HG02678 (cell line): ENCODE data around the gene PCBP3.
"Not testable (repeated sequence)": the region's sequence is repeated elsewhere in the genome, so short reads cannot be mapped to it uniquely, and the experiment has no call there.

Experiments used
- ATAC-seq: cut with Tn5 transposase; IDR thresholded peaks from one replicate; pipeline ENCODE4 v1.9.1; 2021; ENCODE audit warnings: mild to moderate bottlenecking, moderate library complexity; ENCODE audit not compliant: unreplicated experiment

PCBP3 gene

DNA sequence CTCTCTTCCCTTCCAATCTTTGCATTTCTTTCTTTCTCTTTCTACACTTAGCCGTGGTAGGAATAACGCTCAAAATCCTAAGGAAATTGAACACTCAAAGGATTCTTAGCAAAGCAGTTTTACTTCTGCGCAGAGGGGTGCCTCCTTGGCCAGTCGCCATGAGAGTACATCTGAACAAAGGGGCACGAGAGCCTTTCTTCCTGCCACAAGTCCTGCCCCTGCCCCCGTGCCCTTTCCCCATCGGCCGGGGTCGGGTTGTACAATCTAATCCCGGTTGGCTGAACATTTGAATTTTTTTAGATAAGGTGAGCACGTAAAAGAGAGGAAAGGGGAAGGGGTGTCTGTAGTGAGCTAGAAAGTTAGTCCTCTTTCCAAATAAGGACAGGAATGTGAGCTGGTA is 309.4 kb downstream of the PCBP3 start:
- ATAC-seq, result no peak

DNA sequence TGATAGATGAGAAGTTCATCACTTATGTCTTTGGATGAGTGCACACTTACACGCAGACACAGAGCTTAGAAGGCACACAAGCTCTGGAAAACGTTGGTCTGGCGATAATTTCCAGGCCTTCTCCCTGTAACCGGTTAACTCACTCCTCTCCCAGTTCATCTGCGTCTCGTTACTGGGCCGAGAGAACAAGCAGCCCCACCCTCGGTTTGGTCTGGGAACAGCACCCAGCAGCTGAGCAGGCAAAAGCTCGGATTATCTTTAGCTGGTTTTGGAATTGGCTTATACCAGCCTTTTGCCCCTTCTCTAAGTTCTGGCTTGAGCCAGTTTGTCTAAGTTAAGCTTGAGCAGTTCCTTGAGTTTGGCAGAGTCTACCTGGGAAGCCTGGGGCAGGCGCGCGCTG is 310.7 kb downstream of the PCBP3 start:
- ATAC-seq, result no peak

DNA sequence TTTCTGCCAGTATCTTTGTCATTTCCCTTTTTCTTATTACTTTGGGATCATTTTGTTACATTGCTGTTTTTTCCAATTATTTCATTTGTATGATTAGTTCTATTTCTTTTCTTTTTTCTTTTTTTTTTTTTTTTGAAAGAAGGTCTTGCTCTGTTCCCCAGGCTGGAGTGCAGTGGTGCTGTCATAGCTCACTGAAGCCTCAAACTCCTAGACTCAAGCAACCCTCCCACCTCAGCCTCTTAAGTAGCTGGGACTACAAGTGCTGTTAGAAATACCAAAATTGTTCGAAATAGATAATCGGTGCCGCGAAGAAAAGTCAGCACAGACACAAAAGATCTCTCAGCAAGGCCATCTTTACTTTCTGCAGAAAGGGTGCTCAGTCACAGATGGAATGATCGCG is 311.4 kb downstream of the PCBP3 start:
- ATAC-seq, result no peak

DNA sequence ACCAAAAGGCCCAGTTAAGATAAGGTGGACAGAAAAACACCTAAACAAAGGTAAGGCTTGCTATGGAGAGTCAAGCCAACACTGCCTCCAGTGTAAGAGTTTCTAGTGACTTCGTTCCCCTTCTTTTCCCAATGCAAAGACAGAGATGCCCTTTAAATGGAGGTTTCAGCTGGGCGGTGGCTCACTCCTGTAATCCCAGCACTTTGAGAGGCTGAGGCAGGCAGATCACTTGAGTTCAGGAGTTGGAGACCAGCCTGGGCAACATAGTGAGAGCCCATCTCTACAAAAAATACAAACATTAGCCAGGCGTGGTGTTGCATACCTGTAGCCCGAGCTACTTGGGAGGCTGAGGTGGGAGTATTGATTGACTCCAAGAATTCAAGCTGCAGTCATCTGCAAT is 314.0 kb downstream of the PCBP3 start:
- no peak for ATAC-seq

DNA sequence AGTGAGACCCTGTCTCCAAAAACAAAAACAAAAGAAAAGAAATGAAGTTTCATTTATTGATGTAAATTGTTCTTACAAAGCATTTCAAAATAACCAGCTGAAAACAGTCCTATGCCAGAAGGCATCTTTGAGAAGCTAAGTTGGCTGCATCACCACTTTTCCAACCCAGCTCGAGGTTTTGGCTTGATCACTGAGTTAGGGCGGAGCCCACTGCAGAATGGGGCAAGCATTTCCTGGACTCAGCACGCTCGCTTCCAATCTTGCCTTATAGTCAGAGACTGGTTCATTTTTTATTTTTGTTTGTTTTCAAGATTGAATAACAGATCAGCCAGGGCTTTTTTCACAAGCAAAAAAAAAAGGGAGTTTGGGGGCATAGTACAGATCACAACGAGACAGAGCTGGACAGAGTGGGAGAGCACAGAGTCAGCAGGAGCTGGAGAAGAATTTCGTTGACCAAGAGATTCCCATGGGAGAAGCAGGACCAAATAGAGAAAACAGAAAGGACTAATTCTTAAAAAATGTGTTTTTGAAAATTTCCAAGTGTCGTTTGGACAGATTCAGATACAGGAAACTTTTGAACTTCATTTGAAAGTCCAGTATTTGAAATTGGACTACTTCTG is 314.6 kb downstream of the PCBP3 start:
- ATAC-seq, result no peak

DNA sequence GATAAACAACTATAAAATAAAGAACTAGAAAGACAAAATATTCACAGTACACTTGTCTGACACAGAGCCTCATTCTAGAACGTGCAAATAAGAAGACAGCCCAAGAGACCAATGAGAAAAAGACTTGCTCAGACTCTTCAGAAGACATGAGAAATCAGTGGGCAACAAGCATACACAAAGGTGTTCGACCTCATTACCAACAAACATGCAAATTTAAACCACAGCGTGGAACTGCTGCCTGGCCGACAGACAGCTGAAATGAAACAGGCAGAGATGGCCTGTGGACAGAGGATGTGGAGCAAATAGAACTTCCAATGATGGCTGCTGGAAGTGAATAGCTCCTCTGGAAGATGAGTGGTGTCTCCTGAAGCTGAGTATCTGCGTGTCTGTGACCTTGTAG is 315.7 kb downstream of the PCBP3 start:
- no peak for ATAC-seq

DNA sequence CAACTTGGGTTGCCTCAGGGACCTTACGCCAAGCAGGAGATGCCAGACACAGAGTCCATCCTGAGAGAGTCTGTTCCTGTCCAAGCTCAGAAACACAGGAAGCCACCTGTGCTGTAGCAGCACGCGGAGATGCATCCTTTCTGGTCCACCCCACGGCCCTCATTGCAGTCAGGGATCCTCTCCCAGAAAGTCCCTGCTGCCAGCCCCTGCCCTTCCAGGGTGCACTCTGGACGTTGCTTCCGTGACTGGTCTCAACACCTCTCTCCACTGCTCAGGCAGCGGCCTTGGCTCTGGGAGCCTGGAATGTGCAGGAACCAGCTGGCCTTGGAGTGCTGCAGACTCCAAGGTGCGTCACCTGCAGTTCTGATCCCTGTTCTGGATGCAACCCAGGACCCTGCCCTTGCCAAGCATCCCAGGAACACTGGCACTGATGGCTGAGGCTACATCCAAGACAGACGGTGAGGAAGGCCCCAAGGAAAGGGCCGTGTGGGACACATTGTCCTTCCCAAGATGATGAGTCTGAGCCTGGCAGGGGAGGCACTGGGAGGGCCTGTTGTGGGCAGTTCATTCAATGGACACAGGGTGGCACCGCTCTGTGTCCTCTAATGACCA is 316.4 kb downstream of the PCBP3 start:
- no peak for ATAC-seq

DNA sequence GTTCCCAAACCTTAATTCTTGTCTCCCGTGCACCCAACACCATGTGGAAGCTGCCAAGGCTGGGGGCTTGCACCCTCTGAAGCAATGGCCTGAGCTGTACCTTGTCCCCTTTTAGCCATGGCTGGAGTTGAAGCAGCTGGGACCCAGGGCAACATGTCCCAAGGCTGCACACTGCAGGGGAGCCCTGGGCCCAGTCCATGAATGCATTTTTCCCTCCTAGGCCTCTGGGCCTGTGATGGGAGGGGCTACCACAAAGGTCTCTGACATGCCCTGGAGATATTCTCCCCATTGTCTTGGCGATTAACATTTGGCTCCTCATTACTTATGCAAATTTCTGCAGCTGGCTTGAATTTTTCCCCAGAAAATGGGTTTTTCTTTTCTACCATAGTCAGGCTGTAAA is 317.9 kb downstream of the PCBP3 start:
- not testable (repeated sequence) for ATAC-seq

DNA sequence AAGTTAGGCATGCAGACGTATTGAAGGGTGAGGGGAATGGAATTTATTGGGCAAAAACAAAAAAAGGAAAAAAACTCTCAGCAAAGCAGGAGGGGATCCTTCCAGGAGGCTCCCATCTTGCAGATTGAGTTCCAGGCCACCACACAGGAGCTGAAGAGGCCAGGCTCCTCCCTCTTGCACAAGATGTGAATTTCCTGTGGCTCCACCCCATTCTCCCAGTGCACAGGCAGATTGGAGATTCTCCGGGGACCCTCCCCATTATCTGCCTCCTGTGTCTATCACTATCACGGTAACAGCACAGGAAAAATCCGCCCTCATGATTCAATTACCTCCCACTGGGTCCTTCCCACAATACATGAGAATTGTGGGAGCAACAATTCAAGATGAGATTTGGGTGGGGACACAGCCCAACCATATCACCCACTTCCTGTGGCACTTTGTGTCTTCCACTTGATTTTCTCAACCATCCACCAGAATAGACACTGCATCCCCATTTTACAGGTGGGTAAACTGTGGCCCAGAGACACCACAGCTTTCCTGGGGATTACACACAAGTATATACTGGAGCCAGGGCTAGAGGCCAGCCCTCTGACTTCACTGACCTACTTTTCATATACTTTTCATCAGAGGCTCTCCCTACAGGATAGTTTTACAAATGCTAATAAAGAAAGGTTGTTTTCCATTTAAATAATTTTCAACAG is 319.2 kb downstream of the PCBP3 start:
- no peak for ATAC-seq

DNA sequence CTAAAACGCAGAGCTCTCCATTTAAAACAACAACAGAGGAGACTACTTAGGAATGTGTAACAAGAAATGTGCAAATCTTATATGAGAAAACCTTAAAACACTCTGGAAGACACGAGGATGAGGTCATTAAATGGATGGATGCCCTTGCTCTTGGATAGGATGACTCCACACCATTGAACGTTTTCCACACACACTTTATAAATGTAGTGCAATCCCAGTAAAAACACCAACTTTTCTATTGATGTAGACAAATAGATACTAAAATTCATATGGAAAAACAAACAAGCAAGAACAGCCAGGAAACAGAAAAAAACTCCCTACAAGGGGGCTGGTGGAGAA is 319.7 kb downstream of the PCBP3 start:
- no peak for ATAC-seq

DNA sequence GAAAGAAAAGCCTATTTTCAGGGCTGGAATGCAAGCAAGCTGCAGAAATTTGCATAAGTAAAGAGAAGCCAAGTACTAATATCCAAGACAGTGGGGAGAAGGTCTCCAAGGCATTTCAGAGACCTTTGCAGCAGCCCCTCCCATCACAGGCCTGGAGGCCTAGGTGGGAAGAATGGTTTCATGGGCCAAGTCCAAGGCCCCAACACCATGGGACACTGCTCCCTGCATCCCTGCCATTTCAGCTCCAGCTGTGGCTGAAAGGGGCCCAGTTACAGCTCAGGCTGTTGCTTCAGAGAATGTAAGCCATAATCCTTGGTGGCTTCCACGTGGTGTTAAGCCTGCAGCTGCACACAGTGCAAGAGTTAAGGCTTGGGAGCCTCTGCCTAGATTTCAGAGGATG is 321.1 kb downstream of the PCBP3 start:
- no peak for ATAC-seq

DNA sequence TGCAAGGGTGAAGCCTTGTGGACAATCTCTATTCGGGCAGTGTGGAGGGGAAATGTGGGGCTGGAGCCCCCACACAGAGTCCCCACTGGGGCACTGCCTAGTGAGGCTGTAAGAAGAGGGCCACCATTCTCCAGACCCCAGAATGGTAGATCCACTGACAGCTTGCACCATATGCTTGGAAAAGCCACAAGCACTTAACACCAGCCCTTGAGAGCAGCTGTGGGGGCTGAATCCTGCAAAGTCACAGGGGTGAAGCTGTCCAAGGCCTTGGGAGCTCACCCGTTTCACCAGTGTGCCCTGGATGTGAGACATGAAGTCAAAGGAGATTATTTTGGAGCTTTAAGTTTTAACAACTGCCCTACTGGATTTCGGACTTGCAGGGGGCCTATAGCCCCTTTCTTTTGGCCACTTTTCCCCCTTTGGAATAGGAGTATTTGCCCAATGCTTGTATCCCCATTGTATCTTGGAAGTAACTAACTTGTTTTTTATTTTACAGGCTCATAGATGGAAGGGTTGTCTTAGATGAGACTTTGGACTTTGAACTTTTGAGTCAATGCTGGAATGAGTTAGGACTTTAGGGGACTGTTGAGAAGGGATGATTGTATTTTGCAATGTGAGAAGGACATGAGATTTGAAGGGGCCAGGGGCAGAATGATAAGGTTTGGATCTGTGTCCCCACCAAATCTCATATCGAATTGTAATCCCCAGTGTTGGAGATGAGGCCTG is 321.7 kb downstream of the PCBP3 start:
- no peak for ATAC-seq

DNA sequence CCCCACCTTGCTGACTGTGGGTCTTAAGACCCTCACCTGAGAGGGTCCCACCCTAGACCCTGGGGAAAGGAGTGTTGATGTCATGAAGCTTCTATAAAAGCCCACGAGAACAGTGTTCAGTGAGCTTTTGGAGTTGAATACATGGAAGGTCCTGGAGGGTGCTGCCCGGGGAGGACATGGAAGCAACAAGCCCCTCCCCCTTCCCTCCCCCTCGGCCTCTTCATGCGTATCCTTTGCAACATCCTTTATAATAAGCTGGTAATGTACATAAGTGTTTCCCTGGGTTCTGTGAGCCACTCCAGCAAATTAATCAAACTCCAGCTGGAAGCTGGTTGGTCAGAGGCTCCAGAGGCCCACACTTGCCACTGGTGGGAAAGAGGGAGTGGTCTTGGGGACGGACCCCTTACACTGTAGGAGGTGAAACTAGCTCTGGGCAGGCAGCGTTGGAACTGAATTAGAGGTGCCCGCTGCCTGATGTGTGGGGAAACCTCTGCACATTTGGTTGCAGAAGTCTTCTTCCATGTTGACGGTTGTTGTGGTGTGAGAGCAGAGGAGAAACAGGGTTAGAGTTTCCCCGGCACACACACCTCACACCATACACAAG is 323.4 kb downstream of the PCBP3 start:
- no peak for ATAC-seq

DNA sequence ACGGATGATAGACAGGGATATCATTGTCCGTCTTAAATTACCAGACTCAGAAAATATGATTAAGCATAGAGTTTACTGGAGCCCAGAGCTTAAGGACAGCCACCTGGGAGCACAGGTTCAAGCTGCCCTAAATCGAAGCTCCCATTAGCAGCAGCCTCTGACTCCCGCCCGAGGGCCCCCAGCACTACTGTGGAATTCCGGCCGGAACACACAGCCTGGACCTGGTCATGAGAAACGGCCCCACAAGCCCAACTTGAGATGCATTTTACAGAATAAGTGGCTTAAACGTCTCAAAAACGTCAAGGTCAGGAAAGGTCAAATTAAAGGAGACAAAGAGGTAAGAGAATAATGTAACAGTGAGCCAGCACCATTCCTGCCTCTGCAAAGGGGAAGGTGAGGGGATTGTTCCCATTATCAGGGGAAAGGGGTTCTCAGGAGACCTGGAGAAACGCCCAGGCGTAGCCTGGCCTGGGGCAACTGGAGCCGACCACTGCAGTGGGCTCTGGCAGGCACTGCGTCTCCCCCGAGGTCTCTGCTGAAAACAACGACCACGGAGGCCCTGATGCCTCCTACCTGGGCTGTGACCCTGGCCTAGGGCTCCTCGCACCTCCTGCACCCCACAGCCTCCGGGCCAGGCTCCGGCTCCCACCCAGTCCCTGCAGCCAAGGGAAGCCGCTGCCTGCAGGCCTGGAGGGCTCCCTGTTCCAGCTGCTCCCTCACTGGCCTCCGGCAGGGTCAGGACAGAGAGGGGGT is 326.6 kb downstream of the PCBP3 start:
- no peak for ATAC-seq

DNA sequence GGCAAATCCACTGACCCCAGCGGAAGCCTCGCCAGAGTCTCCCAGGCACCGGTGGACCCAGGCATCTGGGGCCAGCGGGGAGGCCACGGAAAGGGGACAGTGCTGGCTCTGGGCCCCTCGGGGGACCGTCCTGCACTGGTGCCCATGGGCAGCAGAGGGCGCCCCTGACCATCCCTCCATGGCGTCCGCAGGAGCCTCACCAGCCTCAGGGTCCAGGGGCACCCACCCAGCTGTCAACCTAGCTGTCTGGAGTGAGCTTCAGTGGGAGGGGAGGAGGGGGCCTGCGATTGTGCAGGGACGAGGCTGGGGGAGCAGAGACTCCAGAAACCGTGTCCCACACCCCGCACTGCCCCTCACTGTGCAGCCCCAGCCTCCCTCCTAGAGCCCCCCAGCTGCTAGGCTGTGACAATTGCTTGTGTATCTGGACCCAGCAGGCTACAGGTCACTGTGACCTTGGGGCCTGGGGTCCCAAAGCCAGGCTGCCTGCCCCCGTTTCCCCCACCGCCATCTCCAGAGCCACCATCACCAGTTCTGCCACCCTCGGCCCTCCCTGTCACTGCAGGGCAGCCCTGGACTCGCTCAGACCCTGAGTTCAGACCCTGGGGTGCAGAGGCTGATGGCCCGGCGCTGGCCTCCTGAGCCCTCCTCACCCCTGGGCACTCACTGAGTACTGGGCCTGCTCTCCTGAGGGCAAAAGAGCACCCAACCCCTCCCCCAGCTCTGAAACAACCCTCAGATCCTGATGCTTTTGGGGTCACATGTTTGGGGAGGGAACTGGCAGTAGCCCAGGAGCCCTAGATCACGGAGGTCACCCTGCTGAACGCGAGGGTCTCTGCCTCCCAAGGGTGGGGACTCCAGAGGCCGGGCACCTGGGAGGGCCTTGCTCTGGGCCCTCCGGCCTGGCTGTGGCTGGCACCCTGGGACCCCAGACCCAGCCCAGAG is 327.4 kb downstream of the PCBP3 start:
- no peak for ATAC-seq

DNA sequence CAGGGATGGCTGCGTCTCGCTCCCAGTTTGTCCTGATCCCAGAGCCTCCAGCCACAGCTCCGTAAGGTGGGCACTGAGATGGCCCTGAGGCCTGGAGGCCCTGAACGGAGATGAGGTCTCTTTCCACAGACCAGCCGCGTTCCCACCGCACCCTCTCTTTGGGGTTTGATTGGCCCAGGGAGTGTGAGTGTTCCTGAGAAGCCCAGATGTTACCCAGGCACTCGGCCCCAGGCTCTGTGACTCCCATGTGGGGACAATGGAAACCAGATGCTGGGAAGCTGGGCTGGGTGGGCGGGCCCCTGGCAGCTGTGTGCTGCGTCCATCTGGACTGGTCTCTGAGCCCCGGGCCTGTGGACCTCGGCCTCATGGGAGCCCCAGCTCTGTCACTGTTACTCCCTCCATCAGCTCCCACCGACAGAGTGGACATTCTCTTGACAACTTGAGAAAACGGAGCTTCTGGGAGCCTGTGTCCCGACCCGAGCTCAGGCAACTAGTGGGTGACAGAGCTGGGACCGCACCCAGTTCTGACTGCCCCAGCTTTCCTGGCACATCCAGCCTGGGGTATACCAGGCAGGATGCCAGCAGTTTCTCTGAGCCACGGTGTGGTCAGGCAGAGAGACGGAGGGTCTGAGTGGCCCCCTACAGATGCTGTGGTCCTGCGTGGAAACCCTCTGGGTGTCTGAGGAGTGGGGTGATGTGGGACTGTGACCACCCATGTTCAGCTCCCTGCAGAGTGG is 328.3 kb downstream of the PCBP3 start:
- ATAC-seq, result no peak

DNA sequence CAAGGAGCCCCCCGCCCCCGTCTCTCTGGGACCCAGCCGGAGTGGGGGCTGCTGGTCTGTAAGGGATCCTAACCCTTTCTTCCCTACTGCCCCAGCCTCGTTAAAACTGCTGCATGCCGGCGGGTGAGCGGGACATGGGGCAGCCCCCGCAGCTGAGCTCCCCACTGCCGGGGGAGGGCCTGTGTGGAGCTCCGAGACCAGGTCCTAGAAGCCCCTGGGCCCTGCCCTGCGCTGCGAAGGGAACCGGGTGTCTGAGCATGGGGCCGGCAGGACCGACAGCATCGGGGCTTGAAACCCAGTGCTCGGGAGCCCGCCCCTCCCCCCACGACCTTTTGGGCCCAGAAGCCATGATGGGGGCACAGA is 328.8 kb downstream of the PCBP3 start:
- no peak for ATAC-seq

DNA sequence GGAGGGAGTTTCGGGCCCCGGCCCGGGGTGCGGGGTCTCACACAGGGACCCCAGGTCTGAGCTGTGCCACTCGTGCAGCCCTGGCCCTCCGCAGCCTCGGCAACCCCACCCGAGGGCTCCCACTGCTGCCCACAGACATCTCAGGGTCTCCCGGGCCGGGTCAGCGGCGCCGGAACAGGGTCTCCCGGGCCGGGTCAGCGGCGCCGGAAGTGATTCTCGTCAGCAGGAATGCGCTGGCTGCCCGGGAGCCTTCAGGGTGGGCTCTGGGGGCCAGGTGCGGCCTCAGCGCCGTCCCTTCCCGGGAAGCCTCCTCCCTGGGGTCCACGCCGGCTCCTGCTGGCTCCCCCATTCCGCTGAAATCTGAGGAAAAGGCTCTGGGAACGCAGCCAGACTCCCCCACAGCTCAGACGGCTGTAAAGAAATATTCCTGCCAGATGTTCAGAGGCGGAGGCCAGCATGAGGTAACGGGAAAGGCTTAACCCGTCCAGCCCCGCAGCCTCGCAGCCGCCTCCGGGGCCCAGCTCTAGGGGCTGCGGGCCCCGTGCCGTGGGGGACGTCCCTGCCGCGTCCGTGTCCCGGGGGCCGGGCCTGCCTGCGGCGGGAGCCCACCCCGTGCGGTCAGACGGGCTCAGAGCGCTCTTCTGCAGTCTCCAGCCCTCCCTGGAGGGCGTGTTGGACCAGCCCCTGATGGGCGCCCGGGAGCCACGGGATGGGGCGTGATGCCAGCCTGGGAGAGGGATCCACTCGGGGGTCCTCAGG is 329.4 kb downstream of the PCBP3 start:
- no peak for ATAC-seq
